Stimulated activated CD4-positive, alpha-beta T cell treated with anti-CD3 and anti-CD28 coated beads, Interleukin-15, amount 100 ng/mL, for 1 hour (primary cell): ENCODE measurements around the gene C1orf116.
"Not testable (repeated sequence)": the region's sequence is repeated elsewhere in the genome, so short reads cannot be mapped to it uniquely, and the experiment has no call there.

Experiments
- DNase-seq, 2 donors: peaks; one replicate each; pipeline ENCODE4 v3.0.0-alpha.2; 2020; ENCODE audit warnings: low read depth in 1 of 2, low spot score in 1 of 2

The C1orf116 gene

GRCh38 chr1:207059881-207060280, 27.3 kb upstream of the C1orf116 start:
- DNase-seq = no peak

- DNase-seq = no peak
Observed at GRCh38 chr1:207058878-207059867, 26.6 kb upstream of the C1orf116 start.

- DNase-seq = no peak
Observed at GRCh38 chr1:207058252-207058651, 25.7 kb upstream of the C1orf116 start.

- no peak for DNase-seq
Observed at GRCh38 chr1:207056673-207057072, 24.1 kb upstream of the C1orf116 start.

GRCh38 chr1:207055386-207056001, 22.9 kb upstream of the C1orf116 start:
- no peak for DNase-seq

GRCh38 chr1:207054491-207054890, 21.9 kb upstream of the C1orf116 start:
- DNase-seq = no peak

- peak; percentile 83 to 92 for DNase-seq
Observed at GRCh38 chr1:207052911-207053769, 20.6 kb upstream of the C1orf116 start, which contains the start of gene PFKFB2. TSS of gene PFKFB2 (plus strand) at chr1:207053275. CDS start at chr1:207054718, 1,443 bp downstream.

GRCh38 chr1:207051191-207051943, 18.8 kb upstream of the C1orf116 start, which contains the start of gene YOD1:
TSS of gene YOD1 (minus strand) at chr1:207051208. CDS start at chr1:207051030, 178 bp downstream.
- DNase-seq = no peak

GRCh38 chr1:207050480-207051190, 18.1 kb upstream of the C1orf116 start:
- peak; percentile 65 to 77 for DNase-seq

GRCh38 chr1:207049974-207050391, 17.4 kb upstream of the C1orf116 start:
- DNase-seq = no peak

GRCh38 chr1:207049514-207049913, 17.0 kb upstream of the C1orf116 start:
- no peak for DNase-seq

GRCh38 chr1:207049054-207049453, 16.5 kb upstream of the C1orf116 start:
- DNase-seq = no peak

GRCh38 chr1:207048041-207048440, 15.5 kb upstream of the C1orf116 start:
- no peak for DNase-seq

GRCh38 chr1:207047505-207047904, 14.9 kb upstream of the C1orf116 start:
- DNase-seq = no peak

GRCh38 chr1:207045453-207045852, 12.9 kb upstream of the C1orf116 start:
- no peak for DNase-seq

- DNase-seq = not testable (repeated sequence)
Observed at GRCh38 chr1:207041397-207041796, 8.8 kb upstream of the C1orf116 start.

- no peak for DNase-seq
Observed at GRCh38 chr1:207040181-207040533, 7.6 kb upstream of the C1orf116 start.

- no peak for DNase-seq
Observed at GRCh38 chr1:207039380-207040180, 7.0 kb upstream of the C1orf116 start.

GRCh38 chr1:207036865-207037264, 4.3 kb upstream of the C1orf116 start:
- no peak for DNase-seq
